GM21619 (cell line): Measurements from ENCODE around the gene CSF2RB.

ENCODE experiments used
- ATAC-seq: cut with Tn5 transposase; IDR thresholded peaks from one replicate; pipeline ENCODE4 v1.9.1; 2021; ENCODE audit not compliant: unreplicated experiment

Gene CSF2RB

GRCh38 chr22:36913427-36914389 is at the start of gene CSF2RB:
TSS of gene CSF2RB (plus strand) at chr22:36913628. CDS start at chr22:36922208, 8,580 bp downstream.
- ATAC-seq: no peak

GRCh38 chr22:36863979-36864378 is 49.4 kb upstream of the CSF2RB start:
- no peak for ATAC-seq

GRCh38 chr22:36864454-36865215 is 48.8 kb upstream of the CSF2RB start:
- no peak for ATAC-seq

- no peak for ATAC-seq
Observed at GRCh38 chr22:36865346-36865745, 48.1 kb upstream of the CSF2RB start.

- ATAC-seq: no peak
Observed at GRCh38 chr22:36867695-36868094, 45.7 kb upstream of the CSF2RB start.

GRCh38 chr22:36868546-36869181 is 44.8 kb upstream of the CSF2RB start:
- no peak for ATAC-seq

GRCh38 chr22:36870250-36870649 is 43.2 kb upstream of the CSF2RB start:
- no peak for ATAC-seq

GRCh38 chr22:36871669-36872081 is 41.8 kb upstream of the CSF2RB start:
- no peak for ATAC-seq

- no peak for ATAC-seq
Observed at GRCh38 chr22:36872084-36872483, 41.3 kb upstream of the CSF2RB start.

GRCh38 chr22:36872866-36873498 is 40.4 kb upstream of the CSF2RB start:
- ATAC-seq: no peak

- peak; percentile 84 for ATAC-seq
Observed at GRCh38 chr22:36873614-36874308, 39.7 kb upstream of the CSF2RB start.

GRCh38 chr22:36874309-36874696 is 39.1 kb upstream of the CSF2RB start:
- ATAC-seq: no peak

- no peak for ATAC-seq
Observed at GRCh38 chr22:36874736-36875135, 38.7 kb upstream of the CSF2RB start.

- ATAC-seq: no peak
Observed at GRCh38 chr22:36875741-36876140, 37.7 kb upstream of the CSF2RB start.

- no peak for ATAC-seq
Observed at GRCh38 chr22:36879775-36880174, 33.7 kb upstream of the CSF2RB start.

GRCh38 chr22:36881504-36882245 is 31.8 kb upstream of the CSF2RB start:
- ATAC-seq: no peak

GRCh38 chr22:36884349-36885158 is 28.9 kb upstream of the CSF2RB start:
- no peak for ATAC-seq

- no peak for ATAC-seq
Observed at GRCh38 chr22:36885474-36885873, 28.0 kb upstream of the CSF2RB start.

GRCh38 chr22:36886016-36886415 is 27.4 kb upstream of the CSF2RB start:
- ATAC-seq: no peak
